Endothelial cell (in vitro differentiated cells): Measurements from ENCODE around the gene SOWAHD. TPM values are rescaled to one million over a fixed set of nuclear protein-coding genes. Genes with fewer than 3 reads are reported as not detected.

ENCODE experiments used
- DNase-seq: peaks from one replicate; pipeline ENCODE4 v3.0.0; 2021; ENCODE audit warnings: low spot score
- H3K27ac Mint-ChIP-seq: one replicate; pipeline ENCODE4 v1.8.0; 2021; ENCODE audit warnings: mixed read lengths, inconsistent platforms; ENCODE audit not compliant: unreplicated experiment
- H3K27me3 Mint-ChIP-seq: one replicate; pipeline ENCODE4 v1.8.0; 2021; ENCODE audit warnings: mild to moderate bottlenecking, moderate library complexity, mixed read lengths, inconsistent platforms; ENCODE audit not compliant: unreplicated experiment
- H3K36me3 Mint-ChIP-seq: one replicate; pipeline ENCODE4 v1.8.0; 2021; ENCODE audit warnings: mild to moderate bottlenecking, low read depth, mixed read lengths, inconsistent platforms; ENCODE audit not compliant: unreplicated experiment
- H3K4me1 Mint-ChIP-seq: one replicate; pipeline ENCODE4 v1.8.0; 2021; ENCODE audit warnings: mild to moderate bottlenecking, mixed read lengths, inconsistent platforms; ENCODE audit not compliant: unreplicated experiment
- H3K4me3 Mint-ChIP-seq: one replicate; pipeline ENCODE4 v1.8.0; 2021; ENCODE audit warnings: mild to moderate bottlenecking, mixed read lengths, inconsistent platforms; ENCODE audit not compliant: unreplicated experiment
- H3K9me3 Mint-ChIP-seq: one replicate; pipeline ENCODE4 v1.8.0; 2021; ENCODE audit warnings: mixed read lengths, inconsistent platforms; ENCODE audit not compliant: unreplicated experiment
- total RNA-seq: library from RNA; stranded (reverse); fragmentation: NEBNext Ultra II Directional; extraction: Animal tissue kit (Norgen Biotek cat#: 25700); gene quantifications from one replicate; pipeline ENCODE4 v1.2.1, GENCODE V29; 2021; ENCODE audit not compliant: unreplicated experiment
- TF ChIP-seq, protein P1 (sequence below): fragments of 200-600 bp; sonication (generic); IDR thresholded peaks from one replicate; pipeline ENCODE4 v1.5.0; 2021; ENCODE audit warnings: antibody characterized with exemption; ENCODE audit not compliant: unreplicated experiment

Gene SOWAHD
- total RNA-seq, 1 donor from 2014 or later: not detected

DNA sequence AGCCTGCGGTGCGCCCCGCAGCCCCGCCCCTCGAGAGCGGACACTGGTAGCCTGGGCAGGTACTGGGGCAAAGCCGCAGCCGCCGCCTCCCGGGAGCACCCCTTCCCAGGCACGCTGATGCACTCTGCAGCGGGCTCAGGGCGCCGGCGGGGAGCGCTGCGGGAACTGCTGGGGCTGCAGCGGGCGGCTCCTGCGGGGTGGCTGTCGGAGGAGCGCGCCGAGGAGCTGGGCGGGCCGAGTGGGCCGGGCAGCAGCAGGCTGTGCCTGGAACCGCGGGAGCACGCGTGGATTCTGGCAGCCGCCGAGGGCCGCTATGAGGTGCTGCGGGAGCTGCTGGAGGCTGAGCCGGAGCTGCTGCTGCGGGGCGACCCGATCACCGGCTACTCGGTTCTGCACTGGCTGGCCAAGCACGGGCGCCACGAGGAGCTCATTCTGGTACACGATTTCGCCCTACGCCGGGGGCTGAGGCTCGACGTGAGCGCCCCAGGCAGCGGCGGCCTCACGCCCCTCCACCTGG lies 401 bp downstream of the SOWAHD start:
- Mint-ChIP-seq H3K9me3 (no peaks in the 10 kb centered on the region), H3K4me1 (peaks cover 6% of the 10 kb centered on the region), H3K36me3 (no peaks in the 10 kb centered on the region), H3K27me3 (peaks cover 2% of the 10 kb centered on the region), H3K4me3 (no peak overlapping the region), H3K27ac (no peak overlapping the region)
- TF ChIP-seq, protein P1, sequence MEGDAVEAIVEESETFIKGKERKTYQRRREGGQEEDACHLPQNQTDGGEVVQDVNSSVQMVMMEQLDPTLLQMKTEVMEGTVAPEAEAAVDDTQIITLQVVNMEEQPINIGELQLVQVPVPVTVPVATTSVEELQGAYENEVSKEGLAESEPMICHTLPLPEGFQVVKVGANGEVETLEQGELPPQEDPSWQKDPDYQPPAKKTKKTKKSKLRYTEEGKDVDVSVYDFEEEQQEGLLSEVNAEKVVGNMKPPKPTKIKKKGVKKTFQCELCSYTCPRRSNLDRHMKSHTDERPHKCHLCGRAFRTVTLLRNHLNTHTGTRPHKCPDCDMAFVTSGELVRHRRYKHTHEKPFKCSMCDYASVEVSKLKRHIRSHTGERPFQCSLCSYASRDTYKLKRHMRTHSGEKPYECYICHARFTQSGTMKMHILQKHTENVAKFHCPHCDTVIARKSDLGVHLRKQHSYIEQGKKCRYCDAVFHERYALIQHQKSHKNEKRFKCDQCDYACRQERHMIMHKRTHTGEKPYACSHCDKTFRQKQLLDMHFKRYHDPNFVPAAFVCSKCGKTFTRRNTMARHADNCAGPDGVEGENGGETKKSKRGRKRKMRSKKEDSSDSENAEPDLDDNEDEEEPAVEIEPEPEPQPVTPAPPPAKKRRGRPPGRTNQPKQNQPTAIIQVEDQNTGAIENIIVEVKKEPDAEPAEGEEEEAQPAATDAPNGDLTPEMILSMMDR: no peak
- peak; percentile 4 for DNase-seq

DNA sequence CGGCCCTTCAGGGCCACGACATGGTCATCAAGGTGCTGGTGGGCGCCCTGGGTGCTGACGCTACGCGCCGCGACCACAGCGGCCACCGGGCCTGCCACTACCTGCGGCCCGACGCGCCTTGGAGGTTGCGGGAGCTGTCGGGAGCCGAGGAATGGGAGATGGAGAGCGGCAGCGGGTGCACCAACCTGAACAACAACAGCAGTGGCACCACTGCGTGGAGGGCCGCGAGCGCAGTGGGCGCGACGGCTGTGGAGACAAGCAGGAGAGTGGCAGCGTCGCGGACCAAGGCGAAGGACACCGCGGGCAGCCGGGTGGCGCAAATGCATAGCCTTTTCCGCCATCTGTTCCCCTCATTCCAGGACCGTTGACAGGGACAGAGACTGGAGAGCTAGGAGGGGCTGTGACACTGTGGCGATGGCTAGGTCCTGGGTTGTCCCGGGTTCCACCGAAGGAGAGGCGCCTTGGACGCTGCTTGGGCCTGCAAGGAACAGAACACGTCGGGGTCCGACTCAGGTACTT lies 919 bp downstream of the SOWAHD start:
- no peaks in the 10 kb centered on the region for H3K36me3 Mint-ChIP-seq
- peaks cover 2% of the 10 kb centered on the region for H3K27me3 Mint-ChIP-seq
- TF ChIP-seq, protein P1: no peak
- H3K4me1 Mint-ChIP-seq: peaks cover 6% of the 10 kb centered on the region
- no peaks in the 10 kb centered on the region for H3K9me3 Mint-ChIP-seq
- no peak for DNase-seq
- H3K4me3 Mint-ChIP-seq: no peak overlapping the region
- H3K27ac Mint-ChIP-seq: no peak overlapping the region

DNA sequence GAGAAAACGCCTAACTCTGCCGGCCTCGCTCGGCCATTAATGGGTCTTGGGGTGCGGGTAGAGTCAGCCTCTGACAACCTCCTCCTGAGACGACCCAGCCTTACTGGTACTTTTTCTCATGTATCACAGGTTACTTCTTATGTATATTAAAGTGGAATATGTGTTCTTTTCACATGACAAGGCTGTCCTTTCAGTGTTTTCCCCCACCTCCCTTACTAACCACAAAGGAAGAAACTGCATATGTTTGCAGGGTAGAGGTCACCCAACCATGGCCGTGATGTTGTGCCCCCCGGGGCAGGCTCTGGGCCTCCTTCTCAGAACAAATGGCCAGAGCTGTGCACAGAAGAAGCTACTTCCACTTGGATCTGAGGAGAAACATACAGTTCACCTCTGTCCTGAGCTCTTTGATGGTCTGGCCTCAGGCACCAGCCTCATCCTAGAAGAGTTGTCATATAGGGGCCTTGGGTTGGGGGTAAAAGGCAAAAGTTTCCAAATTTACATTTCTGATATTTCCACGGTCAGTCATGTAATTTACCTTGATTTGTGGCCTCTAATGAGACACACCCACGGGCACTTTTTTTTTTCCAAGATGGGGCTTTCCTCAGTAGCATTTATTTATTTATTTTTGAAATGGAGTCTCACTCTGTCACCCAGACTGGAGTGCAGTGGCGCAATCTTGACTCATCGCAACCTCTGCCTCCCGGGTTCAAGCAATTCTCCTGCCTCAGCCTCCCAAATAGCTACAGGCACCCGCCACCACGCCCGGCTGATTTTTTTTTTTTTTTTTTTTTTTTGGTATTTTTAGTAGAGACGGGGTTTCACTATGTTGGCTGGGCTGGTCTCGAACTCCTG lies 1.9 kb downstream of the SOWAHD start:
- no peak overlapping the region for H3K4me3 Mint-ChIP-seq
- TF ChIP-seq, protein P1: no peak
- H3K27ac Mint-ChIP-seq: no peak overlapping the region
- H3K27me3 Mint-ChIP-seq: peaks cover 2% of the 10 kb centered on the region
- H3K4me1 Mint-ChIP-seq: peaks cover 6% of the 10 kb centered on the region
- no peak for DNase-seq
- H3K9me3 Mint-ChIP-seq: no peaks in the 10 kb centered on the region
- H3K36me3 Mint-ChIP-seq: no peaks in the 10 kb centered on the region

DNA sequence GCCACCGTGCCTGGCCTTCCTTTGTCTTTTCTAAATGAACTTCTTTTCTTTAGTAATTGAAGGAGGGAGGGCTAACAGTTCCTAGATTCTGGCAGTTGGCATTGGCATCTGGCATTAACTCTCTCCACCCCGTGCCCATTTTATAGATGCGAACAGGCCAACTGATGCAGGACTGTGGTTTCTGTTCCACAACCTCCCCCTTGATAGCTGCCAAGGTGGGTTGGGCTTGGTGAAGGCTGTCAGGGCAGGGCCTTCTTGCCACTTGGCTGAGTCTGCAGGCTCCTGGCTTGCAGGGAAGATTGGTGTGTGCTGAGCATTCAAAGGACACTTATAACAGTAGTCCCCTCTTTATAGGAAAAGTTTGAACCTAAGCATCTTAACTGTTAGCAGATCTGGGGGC lies 4.3 kb downstream of the SOWAHD start:
- peaks cover 2% of the 10 kb centered on the region for H3K27me3 Mint-ChIP-seq
- TF ChIP-seq, protein P1: no peak
- peaks cover 2% of the 10 kb centered on the region for H3K4me1 Mint-ChIP-seq
- no peaks in the 10 kb centered on the region for H3K9me3 Mint-ChIP-seq
- no peak overlapping the region for H3K27ac Mint-ChIP-seq
- no peaks in the 10 kb centered on the region for H3K36me3 Mint-ChIP-seq
- no peak for DNase-seq
- H3K4me3 Mint-ChIP-seq: no peak overlapping the region

DNA sequence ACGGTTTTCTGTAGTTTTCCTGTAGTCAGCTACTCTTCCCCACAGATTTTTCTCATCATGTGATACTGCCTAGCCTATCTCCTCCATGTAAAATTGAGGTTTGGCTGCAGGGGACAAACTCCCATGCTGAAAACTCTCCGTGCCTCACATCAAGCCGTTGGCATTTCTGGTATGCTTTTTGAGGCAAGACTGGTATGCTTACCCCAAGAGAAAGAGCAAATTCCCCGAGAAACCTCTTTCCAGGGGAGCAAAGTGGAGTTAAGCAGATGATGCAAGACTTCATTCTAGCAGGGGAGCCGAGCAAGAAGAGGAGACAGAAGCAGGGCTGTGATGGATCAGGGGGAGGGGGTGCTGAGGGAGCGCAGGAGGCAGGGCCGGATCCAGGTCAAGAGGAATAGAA lies 4.8 kb downstream of the SOWAHD start:
- peaks cover 2% of the 10 kb centered on the region for H3K4me1 Mint-ChIP-seq
- no peak for DNase-seq
- H3K27me3 Mint-ChIP-seq: peaks cover 2% of the 10 kb centered on the region
- TF ChIP-seq, protein P1: no peak
- no peak overlapping the region for H3K27ac Mint-ChIP-seq
- H3K36me3 Mint-ChIP-seq: peaks cover 2% of the 10 kb centered on the region
- no peaks in the 10 kb centered on the region for H3K9me3 Mint-ChIP-seq
- H3K4me3 Mint-ChIP-seq: no peak overlapping the region
